HG03135 (cell line): ENCODE data around the gene ABI2.
A peak's percentile ranks its signal among the peaks of the same experiment; 100 is the strongest.
"Not testable (repeated sequence)": the region's sequence is repeated elsewhere in the genome, so short reads cannot be mapped to it uniquely, and the experiment has no call there.

ENCODE experiments used
- ATAC-seq: cut with Tn5 transposase; IDR thresholded peaks from one replicate; pipeline ENCODE4 v1.9.1; 2021; ENCODE audit warnings: mild to moderate bottlenecking, moderate library complexity; ENCODE audit not compliant: unreplicated experiment

The ABI2 gene

DNA sequence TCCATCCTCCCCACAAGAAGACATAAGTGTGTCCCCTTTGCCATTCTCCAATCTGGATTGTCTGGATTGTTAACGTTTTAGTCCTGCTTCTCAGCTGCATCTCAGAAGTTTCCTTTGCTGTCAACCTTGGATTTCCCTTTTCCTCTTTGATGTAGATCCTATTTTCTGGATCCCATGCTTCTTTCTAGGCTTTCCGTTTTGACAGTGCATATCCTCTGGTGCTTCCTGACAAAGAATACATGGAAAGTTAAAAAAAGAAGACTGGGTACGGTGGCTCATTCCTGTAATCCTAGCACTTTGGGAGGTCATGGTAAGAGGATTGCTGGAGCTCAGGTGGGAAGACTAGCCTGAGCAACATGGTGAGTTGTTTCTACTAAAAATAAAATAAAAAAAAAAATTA is 26.8 kb downstream of the ABI2 start:
- ATAC-seq: no peak

DNA sequence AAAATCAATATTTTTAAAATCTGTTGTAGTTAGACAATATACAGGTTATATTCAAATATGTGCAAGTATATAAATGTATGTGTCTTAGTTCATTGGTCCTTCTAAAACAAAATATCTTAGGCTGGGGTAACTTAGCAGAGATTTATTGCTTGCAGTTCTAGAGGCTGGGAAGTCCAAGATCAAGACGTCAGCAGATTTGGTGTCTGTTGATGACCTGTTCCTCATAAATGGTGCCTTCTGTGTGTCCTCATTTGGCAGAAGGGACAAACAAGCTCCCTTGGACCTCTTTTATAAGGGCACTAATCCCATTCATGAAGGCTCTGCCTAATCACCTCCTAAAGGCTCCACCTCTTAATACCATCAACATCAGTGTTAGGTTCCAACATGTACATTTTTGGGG is 31.3 kb downstream of the ABI2 start:
- ATAC-seq: no peak

DNA sequence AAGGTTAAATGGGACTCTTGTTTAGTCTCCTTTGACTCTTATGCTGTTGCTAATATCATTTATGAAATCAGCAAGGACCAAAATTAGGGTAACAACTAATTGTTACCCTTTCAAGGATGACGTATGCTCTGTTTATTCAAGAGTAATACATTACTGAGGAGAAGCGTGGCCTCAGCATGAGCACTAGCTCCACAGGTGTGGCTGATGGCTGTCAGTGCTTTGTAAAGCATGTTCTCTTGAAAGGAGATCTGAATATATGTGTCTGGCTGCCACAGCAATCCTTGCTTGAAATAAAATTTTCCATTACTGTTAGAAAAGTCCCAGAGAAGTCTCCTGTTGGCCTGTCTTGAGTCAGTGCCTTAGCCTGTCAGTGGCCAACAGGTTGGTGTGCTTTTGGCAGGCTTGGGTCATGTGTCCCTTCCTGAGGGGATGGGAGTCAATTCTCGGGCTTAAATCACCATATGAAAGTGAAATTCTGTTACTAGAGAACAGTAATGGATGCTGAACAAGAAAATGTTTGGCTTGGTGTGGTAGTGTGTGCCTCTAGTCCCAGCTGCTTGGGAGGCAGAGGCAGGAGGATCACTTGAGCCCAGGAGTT is 32.7 kb downstream of the ABI2 start:
- ATAC-seq: peak; percentile 54

DNA sequence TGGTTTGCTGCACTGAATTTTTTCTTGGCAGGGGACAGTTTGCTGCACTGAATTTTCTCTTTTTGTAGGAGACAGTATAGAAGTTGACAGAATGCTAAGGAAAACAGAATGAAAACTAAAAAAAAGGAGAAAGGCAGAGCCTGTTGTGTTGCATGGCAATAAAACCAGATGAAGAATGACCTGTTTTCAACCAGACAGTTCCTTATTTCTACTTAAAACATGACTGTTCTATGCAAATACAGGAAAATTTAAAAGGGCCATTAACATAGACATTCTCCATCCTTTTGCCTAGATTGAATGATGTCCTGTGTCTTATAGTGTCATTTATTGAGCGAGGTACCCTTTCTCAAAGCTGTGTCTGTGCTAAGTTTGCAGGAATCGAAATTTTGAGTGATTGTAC is 33.3 kb downstream of the ABI2 start:
- no peak for ATAC-seq

DNA sequence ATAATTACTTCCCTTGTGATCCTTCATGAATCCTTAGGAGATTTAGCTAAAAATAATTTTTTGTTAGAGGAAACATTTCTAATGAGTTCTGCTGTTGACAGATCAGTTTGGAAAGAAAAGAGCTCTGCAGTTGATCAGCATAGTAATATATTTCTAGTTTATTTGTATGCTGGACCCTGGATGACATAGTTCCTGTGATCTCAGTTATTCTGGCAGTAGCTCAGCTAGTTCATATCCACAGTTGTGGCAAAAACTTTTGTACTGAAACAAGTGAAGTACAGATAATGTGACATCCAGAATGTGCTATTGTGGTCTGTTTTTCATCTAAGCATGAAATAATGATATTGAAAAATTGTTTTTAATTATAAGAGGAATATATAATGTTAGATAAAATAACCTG is 33.7 kb downstream of the ABI2 start:
- no peak for ATAC-seq

DNA sequence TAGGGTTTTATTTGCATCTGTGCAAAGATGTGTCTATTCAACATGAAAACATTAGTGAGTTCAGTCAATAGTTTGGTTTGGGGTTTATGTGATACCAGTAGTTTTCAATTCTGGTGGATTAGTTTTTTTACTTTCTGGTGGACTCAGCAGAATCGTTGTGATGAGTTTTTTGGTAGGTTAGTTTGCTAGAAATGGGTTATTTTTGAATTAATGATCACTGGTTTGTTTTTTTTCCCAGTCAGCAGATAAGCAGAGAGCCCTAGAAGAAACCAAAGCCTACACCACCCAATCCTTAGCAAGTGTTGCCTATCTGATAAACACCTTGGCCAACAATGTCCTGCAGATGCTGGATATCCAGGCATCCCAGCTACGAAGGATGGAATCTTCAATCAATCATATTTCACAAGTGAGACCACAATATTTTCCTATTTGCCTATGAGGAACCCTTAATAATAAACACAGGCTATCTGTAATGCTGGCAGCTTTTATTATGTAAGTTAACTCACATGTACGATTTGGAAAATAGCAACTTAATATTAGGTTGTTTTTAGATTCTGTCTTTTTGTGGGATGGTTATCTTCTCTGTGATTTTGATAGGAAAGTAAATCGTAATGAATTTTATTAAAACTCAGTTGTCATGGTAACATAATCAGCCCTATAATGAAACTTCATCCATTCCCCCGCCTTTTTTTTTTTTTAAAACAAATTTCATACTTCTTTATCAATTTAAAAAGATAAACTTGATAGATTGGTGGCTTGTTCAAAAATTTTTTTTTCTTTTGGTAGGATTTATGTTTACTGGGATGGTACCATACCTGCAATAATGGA is 38.7 kb downstream of the ABI2 start:
- ATAC-seq: no peak

DNA sequence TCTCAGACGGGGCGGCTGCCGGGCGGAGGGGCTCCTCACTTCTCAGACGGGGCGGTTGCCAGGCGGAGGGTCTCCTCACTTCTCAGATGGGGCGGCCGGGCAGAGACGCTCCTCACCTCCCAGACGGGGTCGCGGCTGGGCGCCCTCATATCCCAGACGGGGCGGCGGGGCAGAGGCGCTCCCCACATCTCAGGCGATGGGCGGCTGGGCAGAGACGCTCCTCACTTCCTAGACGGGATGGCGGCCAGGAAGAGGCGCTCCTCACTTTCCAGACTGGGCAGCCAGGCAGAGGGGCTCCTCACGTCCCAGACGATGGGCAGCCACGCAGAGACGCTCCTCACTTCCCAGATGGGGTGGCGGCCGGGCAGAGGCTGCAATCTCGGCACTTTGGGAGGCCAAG is 44.5 kb downstream of the ABI2 start:
- not testable (repeated sequence) for ATAC-seq

DNA sequence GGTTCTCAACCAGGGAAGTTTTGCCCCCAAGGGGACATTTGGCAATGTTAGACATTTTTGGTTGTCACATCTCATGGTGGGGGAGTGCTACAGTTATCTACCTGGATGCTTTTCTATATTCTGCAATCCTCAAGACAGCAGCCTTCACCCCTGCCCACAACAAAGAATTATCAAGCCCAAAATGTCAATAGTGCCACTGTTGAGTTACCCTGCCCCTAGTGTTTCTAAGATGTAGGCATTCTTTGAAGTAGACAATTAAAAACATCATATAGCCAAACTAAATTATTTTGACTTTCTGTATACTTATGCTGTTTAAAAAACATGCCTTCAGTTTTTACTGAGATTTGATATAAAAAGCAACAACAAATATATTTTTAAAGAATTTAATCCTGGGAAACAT is 48.0 kb downstream of the ABI2 start:
- ATAC-seq: no peak

DNA sequence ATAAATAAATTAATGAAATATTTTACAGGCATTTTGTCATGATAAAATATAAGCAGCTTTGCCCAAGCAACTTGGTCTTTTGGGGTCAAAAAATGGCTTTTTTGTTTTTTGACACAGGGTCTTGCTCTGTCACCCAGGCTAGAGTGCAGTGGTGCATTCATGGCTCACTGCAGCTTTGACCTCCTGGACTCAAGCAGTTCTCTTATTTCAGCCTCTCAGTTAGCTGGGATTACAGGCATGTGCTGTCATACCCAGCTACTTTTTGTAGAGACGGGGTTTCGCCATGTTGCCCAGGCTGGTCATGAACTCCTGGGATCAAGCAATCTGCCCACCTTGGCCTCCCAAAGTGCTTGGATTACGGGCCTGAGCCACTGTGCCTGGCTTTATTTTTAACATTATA is 51.0 kb downstream of the ABI2 start:
- no peak for ATAC-seq

DNA sequence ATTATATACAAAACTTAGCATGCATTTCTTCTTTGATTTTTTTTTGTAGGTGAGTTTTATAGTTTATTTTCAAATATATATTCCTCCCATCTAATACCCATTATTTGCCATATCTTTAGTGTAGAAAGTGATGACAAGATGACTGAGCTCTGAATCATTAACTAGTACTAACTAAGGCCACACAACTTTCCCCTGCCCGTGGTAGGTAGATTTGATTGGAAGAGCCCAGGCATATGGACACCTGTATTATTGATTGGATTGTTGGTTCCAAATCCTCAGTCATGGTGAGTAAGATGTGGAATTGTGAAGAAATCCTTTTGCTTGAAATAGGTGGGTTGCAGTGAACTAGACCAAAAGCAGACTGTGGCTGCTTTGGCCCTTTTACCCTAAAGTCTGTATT is 54.8 kb downstream of the ABI2 start:
- ATAC-seq: no peak

DNA sequence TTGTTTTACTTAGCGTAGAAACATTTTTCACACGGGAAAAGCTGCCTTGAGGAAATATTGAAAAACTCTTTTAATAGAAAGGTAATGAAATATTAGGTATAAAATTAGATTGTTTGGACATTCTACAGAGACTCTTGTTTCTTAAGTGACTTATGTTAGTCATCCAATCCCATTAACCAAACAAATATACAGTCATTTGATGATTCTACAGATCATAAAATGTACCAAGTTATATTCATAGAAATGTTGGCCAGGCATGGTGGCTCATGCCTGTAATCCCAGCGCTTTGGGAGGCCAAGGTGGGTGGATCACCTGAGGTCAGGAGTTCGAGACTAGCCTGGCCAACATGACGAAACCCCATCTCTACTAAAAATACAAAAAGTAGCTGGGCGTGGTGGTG is 60.0 kb downstream of the ABI2 start:
- not testable (repeated sequence) for ATAC-seq

DNA sequence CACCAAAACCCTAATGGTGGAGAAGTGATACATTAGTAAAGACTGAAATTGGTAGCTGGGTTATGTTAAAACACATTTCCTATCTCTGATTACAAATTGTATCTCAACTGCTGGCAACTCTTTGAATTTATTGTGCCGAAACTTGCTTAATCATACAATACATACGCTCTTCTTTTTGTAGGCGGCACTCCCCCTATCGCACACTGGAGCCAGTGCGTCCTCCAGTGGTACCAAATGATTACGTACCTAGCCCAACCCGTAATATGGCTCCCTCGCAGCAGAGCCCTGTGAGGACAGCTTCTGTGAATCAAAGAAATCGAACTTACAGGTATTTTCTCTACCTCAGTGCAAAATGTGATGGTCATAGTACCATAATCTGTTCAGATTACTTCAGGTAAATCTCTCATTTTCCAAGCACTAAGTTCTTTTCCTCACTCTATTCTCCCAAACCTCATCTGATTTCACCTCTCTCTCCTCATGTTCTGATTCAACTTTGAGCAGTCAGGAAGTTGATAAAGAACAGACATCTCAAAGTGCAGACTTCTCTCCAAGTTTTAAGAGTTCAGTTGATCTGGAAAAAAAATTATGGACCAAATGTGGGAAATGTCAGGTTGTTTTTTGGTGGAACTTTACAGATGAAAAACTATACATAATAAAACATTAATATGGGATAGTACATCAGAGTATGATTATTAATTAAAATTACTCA is 66.5 kb downstream of the ABI2 start:
- ATAC-seq: no peak

DNA sequence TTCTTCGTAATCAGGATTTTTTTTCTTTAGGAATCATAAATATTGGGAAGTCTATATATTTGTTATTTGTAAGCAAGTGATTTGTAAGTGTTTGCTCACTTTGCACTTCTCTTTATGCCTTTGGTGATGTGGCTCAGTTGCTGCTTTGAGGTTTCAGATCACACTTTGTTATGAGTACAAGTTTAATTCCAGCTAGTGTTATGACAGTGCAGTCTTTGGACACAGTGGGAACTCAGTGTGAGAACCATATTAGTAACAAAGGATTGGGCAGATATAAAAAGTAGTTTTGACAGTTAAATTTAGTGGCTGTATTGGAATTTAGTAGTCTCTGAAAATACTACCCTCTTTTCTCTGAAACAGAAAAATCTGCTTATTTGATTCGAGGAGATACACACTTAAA is 67.7 kb downstream of the ABI2 start:
- ATAC-seq: no peak

DNA sequence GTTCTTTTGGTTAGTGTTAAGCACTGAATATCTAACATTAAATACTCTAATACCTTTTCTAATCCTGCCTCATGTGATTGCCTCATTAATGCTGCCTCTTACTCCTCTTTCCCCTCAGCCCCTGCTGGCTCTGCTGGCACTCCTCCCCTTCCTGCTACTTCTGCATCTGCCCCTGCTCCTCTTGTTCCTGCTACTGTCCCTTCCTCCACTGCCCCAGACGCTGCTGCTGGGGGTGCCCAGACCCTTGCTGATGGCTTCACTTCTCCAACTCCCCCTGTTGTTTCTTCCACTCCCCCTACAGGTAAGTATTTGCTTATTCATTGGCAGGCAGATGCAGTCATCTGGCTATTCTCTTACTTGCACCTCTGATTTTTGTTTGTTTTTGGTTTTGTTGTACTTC is 68.5 kb downstream of the ABI2 start:
- ATAC-seq: no peak

DNA sequence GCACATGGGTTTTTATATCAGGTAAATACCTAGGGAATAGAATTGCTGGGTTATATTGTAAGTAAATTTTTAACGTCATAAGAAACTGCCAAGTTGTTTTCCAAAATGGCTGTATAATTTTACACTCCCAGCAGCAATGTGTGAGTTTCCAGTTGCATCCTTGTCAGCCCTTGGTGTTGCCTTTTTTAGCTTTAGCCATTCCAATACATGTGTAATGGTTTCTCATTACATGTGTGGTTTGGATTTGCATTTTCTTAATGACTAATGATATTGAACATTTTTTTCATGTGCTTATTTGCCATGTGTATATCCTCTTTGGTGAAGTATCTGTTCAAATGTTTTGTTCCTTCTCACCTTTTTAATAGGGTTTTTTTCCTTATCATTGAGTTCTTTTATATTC is 70.8 kb downstream of the ABI2 start:
- ATAC-seq: no peak

DNA sequence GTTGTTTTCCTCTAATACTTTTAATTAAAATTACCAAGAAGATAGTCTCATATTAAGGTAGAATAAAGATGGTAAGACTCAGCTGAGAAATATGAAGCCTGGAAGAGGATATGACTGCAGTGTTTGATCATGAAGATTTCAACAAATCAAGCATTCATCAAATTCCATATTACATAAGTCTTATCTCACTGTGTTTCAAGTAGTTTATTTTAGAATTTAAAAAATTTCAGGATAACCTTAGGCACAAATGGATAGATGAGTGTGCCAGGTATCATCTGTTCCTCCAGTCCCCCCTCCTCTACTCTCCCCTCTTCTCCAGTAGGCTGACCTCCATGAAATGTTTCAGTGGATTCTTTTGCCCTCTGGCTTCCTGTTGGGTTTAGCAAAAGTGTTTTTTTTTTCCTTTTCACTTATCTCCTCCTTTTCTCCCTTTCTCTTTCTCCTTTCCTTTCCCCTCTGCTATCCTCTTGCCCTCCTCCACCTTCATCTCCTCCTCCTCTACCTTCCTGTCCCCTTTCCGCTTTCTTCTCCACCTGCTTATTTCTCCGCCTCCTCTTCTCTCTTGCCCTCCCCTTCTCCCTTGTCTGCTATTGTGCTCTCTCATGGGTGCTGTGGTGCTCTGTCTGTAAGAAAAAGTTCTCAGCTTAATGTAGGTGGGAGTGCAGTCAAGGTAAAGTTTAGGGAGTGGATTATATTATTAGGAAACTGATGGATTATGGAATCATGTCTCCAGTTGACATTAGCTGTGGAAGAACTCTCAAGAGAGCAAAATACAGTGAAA is 72.8 kb downstream of the ABI2 start:
- ATAC-seq: no peak

DNA sequence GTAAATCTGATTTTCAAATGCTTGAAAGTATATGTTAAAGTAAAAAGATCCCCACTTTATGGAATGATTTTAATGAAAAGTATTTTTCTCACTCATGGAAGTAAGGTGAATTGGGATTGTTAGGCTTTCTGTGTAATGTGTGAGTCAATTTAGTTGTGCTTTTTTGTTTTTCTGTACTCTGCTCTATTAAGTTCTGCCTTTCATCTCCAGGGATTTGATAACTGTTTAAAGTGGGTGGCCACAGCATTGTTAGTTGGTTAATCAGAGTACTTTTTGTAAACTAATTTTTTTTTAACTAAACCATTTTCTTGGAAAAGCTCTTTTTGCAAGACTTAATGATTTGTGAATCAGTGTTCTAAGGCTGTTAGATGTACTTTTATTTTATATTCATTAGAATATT is 76.8 kb downstream of the ABI2 start:
- no peak for ATAC-seq

DNA sequence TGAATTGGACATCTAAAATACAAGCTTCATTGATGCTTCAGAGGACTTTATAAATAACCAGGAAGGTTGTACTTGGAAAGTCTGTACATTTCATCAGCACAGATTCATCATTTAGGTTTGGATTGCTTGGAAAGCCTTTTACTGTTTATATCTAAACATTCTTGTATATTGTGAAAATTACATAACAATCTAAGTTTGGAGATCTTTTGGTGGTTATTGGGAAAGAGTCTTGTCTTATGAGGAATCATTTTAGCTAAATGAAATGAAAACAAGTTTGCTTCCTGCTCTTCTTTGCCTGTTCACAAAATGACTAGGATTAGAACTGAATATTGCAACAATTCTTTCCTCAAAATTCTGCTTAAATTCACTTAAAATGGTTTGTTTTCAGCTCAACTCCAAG is 79.3 kb downstream of the ABI2 start:
- ATAC-seq: no peak

DNA sequence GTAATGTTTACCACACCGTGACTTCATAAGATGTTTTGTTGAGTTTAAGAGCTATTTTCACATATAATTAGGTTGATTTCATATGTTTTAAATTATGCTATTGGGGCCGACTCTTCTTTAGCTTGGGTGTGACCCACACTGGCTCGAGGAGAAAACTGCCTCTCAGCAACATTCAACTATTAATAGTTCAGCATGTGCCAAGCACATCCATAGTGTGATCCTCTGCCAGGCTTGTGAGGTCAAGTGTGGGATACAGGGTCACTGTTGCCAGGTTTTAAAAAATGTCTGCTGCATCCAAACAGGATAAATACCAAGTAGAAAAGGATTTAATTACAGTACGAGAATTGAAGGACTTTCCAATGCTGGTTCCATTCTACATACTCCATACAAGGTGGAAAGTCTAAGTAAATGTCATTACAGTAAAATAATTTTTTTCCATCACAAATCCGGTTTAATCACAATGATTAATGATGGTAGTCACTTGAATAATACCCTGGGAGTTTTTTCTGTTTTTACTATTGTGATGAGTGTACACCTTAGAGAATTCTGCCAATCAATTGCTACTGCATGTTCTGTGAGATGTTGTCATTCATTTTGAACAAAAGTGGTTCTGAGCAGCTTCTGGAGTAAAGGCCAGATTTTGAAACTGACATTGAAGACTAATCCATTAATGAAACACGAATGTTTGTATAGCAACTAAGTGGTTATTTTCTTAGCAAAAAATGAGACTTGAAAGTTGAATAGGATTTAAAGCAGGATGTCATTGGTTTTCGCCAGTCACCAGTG is 84.5 kb downstream of the ABI2 start:
- ATAC-seq: peak; percentile 54

DNA sequence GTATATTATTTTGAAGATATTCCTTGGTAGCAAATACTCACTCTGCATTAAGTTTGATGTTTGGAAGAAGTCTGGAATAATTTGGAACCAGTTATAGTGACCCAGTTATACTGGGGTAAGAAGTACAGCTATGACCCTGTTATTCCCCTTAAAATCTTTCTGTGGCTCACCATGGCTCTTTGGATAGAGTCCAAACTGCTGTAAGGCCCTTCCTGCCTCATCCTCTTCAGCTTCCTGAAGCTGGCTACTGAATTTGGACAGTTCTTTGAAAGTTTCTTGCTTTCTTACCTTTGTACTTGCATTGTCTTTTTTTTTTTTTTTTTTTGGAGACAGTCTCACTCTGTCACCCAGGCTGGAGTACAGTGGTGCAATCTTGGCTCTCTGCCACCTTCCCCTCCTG is 85.6 kb downstream of the ABI2 start:
- ATAC-seq: no peak

DNA sequence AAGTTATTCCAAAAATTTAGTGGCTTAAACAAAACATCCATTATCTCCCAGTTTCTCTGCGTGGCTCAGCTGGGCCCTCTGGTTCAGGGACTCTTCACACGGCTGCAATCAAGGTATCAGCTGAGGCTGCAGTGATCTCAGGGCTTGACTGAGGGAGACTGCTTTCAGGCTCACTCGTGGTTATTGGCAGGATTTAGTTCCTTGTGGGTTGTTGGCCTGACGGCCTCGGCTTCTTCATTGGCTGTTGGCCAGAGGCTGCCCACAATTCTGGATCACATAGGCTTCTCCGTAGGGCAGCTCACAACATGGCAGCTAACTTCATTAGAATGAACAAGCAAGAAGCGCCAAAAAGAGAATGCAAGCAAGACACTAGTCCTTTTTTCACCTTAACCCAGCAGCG is 90.1 kb downstream of the ABI2 start:
- no peak for ATAC-seq
